Epithelial cell of proximal tubule (primary cell): ENCODE results near the gene CDH4. TPM values are rescaled to one million over a fixed set of nuclear protein-coding genes. Genes with fewer than 3 reads are reported as not detected.

Experiments
- DNase-seq: peaks from one replicate; pipeline ENCODE4 v3.0.0-alpha.2; 2011; ENCODE audit warnings: low read depth
- H3K4me3 ChIP-seq: 2 replicates; pipeline ENCODE4 v1.5.1; 2011; ENCODE audit warnings: low read depth, mild to moderate bottlenecking, low read length
- total RNA-seq: library from RNA; depleted of rRNA; stranded (reverse); fragments of >200 nt; gene quantifications from 2 replicates; pipeline ENCODE4 v1.2.3, GENCODE V29; 2015
- TF ChIP-seq, protein P1 (sequence below): conservative IDR thresholded peaks from 2 replicates; pipeline ENCODE4 v1.5.1; 2012; ENCODE audit warnings: low read depth, mild to moderate bottlenecking, low read length

The CDH4 gene
- total RNA-seq, 1 donor from 2014 or later = 17.1 TPM

DNA sequence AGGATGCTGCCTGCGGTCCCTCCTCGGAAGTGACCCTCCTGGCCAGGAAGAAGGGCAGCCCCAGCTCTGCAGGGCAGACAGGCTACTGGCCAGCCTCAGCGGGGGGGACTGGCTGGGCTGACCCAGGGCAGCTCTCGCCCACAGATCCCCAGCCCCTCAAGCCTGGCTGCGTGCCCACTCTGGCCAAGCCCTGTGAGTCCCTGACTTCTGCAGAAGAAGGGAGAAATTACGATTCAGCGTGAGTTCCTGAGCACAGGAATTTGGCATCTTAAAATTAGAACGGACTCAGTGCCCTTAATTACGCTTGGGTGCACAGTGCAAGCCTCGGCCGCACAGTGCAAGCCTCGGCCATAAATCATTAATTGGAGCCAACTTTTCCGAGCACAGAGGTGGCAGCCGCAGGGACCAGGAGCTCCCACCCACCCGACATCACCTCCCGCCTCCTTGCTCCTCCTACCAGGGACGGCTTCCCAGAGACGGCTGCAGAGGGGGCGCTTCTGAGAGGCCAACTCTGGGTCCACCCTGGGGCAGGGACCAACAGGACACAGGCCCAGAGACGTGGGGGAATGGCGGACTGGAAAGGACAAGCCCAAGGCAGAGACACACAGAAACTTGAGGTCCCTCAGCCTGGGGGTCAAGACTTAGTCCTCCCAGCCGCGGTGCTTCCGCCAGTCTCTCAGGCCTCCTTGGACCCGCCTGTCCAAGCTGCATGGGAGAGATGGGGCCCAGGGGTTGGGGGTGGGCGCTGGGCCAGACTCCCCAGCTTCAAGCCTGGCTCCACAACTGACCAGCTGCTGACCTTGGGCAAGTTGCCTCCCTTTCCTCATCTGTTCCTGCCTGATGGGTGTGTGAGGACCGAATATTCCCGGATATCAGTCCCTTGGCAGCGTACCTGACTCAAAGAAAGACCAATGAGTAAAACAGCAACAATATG is 648.2 kb downstream of the CDH4 start:
- DNase-seq = no peak
- TF ChIP-seq, protein P1, sequence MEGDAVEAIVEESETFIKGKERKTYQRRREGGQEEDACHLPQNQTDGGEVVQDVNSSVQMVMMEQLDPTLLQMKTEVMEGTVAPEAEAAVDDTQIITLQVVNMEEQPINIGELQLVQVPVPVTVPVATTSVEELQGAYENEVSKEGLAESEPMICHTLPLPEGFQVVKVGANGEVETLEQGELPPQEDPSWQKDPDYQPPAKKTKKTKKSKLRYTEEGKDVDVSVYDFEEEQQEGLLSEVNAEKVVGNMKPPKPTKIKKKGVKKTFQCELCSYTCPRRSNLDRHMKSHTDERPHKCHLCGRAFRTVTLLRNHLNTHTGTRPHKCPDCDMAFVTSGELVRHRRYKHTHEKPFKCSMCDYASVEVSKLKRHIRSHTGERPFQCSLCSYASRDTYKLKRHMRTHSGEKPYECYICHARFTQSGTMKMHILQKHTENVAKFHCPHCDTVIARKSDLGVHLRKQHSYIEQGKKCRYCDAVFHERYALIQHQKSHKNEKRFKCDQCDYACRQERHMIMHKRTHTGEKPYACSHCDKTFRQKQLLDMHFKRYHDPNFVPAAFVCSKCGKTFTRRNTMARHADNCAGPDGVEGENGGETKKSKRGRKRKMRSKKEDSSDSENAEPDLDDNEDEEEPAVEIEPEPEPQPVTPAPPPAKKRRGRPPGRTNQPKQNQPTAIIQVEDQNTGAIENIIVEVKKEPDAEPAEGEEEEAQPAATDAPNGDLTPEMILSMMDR = no peak
- no peak overlapping the region for H3K4me3 ChIP-seq

- H3K4me3 ChIP-seq = no peak overlapping the region
- TF ChIP-seq, protein P1 = no peak
- DNase-seq = no peak
Measured at GRCh38 chr20:61900945-61901293, 648.9 kb downstream of the CDH4 start.

DNA sequence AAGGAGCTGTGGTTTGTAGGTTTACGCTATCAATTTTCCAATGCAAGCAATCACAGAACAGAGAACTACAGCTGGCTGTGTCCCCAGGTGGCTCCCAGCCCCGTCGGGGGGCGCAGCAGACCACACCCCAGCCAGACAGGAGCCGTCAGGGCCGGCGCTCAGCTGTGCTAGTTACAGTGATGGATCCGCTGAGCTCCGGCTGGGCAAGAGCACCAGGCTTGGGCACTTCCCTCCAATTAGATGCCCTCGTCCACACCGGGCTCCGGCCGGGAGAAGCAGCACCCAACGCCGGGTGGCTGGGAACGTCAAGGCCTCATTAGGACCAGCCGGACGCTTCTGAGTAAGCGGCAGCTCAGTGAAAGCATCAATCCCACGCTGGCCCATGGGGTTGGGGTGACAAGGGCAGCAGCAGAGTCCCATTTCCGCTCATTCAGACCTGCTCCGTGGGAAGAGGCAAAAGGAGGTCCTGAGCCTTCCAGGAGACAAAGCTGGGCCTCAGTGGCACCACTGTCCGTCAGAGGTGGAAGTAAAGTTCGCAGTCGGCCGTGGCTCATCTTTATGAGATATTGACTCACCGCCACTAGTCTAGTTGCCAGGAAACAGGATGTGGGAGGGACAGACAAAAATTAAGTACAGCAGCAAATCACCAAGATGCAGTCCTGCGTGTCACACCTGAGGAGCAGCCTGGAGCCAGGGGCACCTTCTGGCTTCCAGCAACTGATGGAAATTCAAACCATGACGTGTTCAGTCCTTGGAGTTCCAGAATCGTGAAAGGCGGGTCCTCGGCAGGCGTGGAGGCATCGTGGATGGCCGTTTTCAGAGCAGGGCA is 649.5 kb downstream of the CDH4 start:
- no peak for DNase-seq
- H3K4me3 ChIP-seq = no peak overlapping the region
- TF ChIP-seq, protein P1 = no peak

DNA sequence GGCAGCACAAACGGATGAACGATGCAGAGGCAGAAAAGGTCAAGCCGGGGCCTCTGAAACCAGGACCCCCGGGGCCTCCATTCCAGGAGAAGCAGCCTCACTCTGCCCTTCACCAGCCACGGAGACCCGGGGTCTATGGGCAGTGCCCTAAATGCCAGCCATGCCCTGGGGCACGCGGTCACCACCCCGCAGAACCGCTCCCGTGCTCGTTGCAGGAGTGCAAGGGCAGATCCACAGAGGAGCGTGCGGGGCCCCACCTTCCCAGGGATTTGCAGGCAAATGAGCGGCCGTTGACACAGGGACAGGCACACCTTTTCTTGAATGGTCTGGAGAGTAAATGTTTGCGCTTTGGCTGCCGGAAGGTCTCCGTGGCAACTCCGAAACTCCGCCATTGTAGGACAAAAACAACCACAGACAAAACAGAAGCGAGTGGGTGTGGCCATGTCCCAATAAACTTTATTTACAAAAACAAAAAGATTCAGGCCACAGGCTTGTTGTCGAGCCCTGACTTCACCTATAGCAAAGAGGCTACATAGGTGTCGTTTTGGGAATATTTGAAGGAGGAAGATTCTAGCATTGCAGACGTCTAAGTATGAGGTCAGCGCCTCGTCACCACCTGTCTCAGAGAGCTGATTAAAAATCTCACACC is 650.3 kb downstream of the CDH4 start:
- H3K4me3 ChIP-seq = no peak overlapping the region
- TF ChIP-seq, protein P1 = no peak
- no peak for DNase-seq

DNA sequence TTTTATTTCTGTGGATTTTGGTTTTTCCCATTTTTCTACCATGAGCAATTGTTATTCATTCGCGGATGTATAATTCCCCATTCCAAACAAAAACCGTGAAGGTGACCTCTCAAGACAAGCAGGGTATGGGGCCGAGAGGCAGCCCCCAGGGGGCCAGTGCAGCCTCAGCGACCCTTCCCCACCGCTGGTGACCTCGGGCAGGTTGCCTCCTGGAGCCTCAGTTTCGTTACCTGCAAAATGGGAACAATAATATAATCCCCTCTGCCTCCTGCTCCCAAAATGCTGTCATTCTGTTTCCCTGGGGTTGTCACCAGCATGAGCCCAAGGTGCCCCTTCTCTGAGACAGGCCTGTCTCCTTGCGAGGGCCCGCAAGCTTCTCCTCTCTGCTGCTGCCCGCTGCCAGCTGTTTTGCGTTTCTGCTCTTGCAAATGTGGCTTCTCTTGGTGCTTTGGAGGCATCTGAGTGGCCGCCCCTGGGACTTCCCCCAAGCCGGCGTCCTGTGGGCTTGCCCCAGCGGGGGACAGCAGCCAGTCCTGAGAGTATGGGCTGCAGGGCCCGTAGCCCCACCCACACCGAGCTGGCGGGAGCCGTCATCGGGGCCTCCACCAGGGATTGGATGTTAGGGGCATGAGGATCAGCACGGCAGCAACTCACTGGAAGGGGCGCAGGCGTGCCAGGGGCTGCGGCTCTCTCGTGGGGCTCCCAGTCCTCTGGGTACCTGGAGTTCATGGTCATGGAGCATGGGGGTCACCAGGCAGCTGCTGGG is 651.7 kb downstream of the CDH4 start:
- H3K4me3 ChIP-seq = no peak overlapping the region
- no peak for DNase-seq
- TF ChIP-seq, protein P1 = no peak

- no peak overlapping the region for H3K4me3 ChIP-seq
- TF ChIP-seq, protein P1 = no peak
- no peak for DNase-seq
Measured at GRCh38 chr20:61904456-61904855, 652.4 kb downstream of the CDH4 start.
